Vagina (tissue), 2 donors: ENCODE results near the gene WNT2B. TPM values are rescaled to one million over a fixed set of nuclear protein-coding genes. Genes with fewer than 3 reads are reported as not detected.
A peak's percentile ranks its signal among the peaks of the same experiment; 100 is the strongest.

ENCODE experiments used
- DNase-seq, 2 donors: peaks; one replicate each; pipeline ENCODE4 v3.0.0-alpha.2; 2017; ENCODE audit errors: extremely low spot score in 2 of 2
- H3K27ac ChIP-seq: fragments of 200-600 bp; sonication (generic); one replicate; pipeline ENCODE4 v1.5.1; 2019
- H3K27me3 ChIP-seq: fragments of 200-600 bp; sonication (generic); one replicate; pipeline ENCODE4 v1.5.1; 2019
- H3K36me3 ChIP-seq, 2 donors: fragments of 200-600 bp; sonication (generic); one replicate each; pipeline ENCODE4 v1.5.1; 2017 to 2019
- H3K4me1 ChIP-seq: fragments of 200-600 bp; sonication (generic); one replicate; pipeline ENCODE4 v1.5.1; 2019
- H3K4me3 ChIP-seq, 2 donors: fragments of 200-600 bp; sonication (generic); 1 replicate in 1 of 2; 2 replicates in 1 of 2; pipeline ENCODE4 v1.5.1; 2016 to 2019
- H3K9me3 ChIP-seq: fragments of 200-600 bp; sonication (generic); one replicate; pipeline ENCODE4 v1.5.1; 2019
- POLR2A ChIP-seq, 2 donors: fragments of 450-650 bp; IDR thresholded peaks; one replicate each; pipeline ENCODE4 v1.6.1; 2017; ENCODE audit warnings: antibody characterized with exemption in 2 of 2, mild to moderate bottlenecking in 2 of 2, moderate library complexity in 2 of 2
- POLR2AphosphoS5 ChIP-seq, 2 donors: sonication (generic); formaldehyde crosslinking; IDR thresholded peaks; one replicate each; pipeline ENCODE4 v1.9.0; 2017; ENCODE audit warnings: antibody characterized with exemption in 2 of 2, mild to moderate bottlenecking in 2 of 2, low read depth in 1 of 2; ENCODE audit not compliant: insufficient read depth in 1 of 2
- intact Hi-C: fragments of 100-400 bp; cut with DNase I; formaldehyde crosslinking; loops from one replicate; pipeline ENCODE4 v1.15.1; 2023
- total RNA-seq: library from RNA; depleted of rRNA; stranded (reverse); fragments of >200 nt; gene quantifications from one replicate; pipeline ENCODE4 v1.2.3, GENCODE V29; 2016
- TF ChIP-seq, protein P1 (sequence below), 3 experiments: fragments of 450-650 bp in 2 of 3; fragments of 200-600 bp in 1 of 3; sonication (generic) in 1 of 3; IDR thresholded peaks; one replicate each; pipeline ENCODE4 v1.5.1; 2017 to 2019; ENCODE audit warnings: antibody characterized with exemption in 3 of 3, mild to moderate bottlenecking in 2 of 3, moderate library complexity in 2 of 3

WNT2B gene
- total RNA-seq, 1 donor from 2014 or later: 16.0 TPM

DNA sequence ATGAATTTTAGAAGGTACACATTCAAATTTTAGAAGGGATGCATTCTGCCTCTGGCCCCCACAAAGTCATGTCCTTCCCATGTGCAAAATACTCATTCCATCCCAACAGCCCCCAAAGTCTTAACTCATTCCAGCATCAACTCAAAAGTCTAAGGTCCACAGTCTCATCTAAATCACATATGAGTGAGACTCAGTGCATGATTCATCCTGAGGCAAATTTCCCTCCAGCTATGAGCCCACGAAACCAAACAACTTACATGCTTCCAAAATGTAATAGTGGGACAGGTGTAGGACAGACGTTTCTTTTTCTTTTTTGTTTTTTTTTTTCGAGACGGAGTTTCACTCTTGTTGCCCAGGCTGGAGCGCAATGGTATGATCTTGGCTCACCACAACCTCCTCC lies 12.5 kb upstream of the WNT2B start:
- DNase-seq: no peak
- Histone ChIP-seq H3K27me3 (no peaks in the 10 kb centered on the region), H3K27ac (no peak overlapping the region), H3K9me3 (no peaks in the 10 kb centered on the region), H3K4me1 (no peaks in the 10 kb centered on the region), H3K36me3 (no peaks in the 10 kb centered on the region), H3K4me3 (no peak overlapping the region)
- intact Hi-C loops: no loop called here
- TF ChIP-seq, protein P1, sequence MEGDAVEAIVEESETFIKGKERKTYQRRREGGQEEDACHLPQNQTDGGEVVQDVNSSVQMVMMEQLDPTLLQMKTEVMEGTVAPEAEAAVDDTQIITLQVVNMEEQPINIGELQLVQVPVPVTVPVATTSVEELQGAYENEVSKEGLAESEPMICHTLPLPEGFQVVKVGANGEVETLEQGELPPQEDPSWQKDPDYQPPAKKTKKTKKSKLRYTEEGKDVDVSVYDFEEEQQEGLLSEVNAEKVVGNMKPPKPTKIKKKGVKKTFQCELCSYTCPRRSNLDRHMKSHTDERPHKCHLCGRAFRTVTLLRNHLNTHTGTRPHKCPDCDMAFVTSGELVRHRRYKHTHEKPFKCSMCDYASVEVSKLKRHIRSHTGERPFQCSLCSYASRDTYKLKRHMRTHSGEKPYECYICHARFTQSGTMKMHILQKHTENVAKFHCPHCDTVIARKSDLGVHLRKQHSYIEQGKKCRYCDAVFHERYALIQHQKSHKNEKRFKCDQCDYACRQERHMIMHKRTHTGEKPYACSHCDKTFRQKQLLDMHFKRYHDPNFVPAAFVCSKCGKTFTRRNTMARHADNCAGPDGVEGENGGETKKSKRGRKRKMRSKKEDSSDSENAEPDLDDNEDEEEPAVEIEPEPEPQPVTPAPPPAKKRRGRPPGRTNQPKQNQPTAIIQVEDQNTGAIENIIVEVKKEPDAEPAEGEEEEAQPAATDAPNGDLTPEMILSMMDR (IDR thresholded peaks at IDR 0.05): no peak
- TF ChIP-seq POLR2A (IDR thresholded peaks at IDR 0.05): no peak

DNA sequence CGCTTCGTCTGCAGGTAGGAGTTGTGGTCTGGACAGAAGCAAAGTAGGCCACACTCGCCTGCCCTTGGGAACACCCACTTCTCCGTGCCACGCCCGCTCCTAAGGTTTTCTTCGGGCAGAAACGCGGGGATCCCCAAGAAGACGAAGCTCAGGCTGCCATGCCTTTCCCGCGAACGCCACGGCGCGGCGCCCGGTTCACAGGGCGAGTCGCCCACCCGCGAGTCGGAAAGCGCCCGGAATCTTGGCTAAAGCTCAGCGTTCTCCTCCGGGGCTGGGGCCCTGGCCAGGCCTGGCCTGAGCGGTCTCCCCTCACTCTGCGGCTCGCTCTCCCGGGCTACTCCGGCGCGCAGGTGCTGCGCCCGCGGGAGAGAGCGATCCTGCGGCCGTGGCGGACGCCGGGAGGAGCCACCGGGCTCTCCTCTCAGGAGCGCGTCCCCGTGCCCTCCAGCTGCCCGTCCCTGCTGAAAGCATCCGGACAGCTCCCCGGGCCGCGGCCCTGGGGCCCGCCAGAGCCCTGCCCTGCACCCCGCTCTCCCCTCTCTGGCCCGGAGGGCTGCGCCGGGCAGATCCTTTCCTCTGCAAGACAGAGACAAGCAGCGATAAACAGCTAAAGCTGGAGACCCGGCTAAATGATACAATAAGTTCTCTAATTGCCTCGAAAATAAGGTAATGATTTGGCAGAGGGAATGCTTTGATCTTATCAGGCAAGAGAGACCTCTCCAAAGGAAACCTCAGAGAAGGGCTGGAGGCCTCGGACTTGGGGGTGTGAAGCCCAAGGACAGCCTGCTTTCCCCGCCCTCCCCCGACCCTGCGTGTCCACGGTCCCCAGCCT lies 6.7 kb upstream of the WNT2B start:
- TF ChIP-seq, protein P1 (IDR thresholded peaks at IDR 0.05): peak; percentile 2 to 65 (median 59)
- TF ChIP-seq POLR2AphosphoS5 (IDR thresholded peaks at IDR 0.05; ENCODE audit: insufficient read depth in 1 of 2, low read depth in 1 of 2) (peak; percentile 27 to 72), POLR2A (IDR thresholded peaks at IDR 0.05) (no peak)
- Histone ChIP-seq H3K4me1 (peaks cover 24% of the 10 kb centered on the region), H3K4me3 (peak overlapping the region; percentile 44 to 67), H3K36me3 (no peaks in the 10 kb centered on the region), H3K27me3 (no peaks in the 10 kb centered on the region), H3K9me3 (no peaks in the 10 kb centered on the region), H3K27ac (peak overlapping the region; percentile 75)
- DNase-seq: no peak
- intact Hi-C loops: no loop called here

DNA sequence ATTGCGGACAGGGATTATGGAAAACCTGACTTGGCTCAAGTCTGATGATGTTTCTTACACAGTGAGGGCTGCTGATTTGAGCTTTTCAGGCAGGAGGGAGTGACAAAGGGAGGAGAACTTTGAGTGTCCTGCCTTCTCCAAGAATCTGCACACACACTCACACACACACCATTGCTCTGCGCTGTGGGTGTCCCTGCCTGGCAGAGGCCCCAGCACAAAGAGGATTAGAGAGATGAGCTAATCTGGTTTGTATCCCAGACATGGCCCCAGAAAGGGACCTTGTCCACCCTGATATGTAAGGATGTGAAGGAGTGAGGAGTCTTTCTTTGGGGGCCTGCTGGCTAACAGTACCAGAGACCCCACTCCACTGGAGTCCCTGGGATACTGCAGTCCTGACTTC lies 5.9 kb upstream of the WNT2B start:
- intact Hi-C loops: no loop called here
- Histone ChIP-seq H3K4me1 (peaks cover 28% of the 10 kb centered on the region), H3K9me3 (no peaks in the 10 kb centered on the region), H3K36me3 (no peaks in the 10 kb centered on the region), H3K27me3 (no peaks in the 10 kb centered on the region), H3K27ac (peak overlapping the region; percentile 75), H3K4me3 (peak overlapping the region in 1 of 2 donors; percentile 67)
- DNase-seq: no peak
- no peak for TF ChIP-seq POLR2AphosphoS5 (IDR thresholded peaks at IDR 0.05; ENCODE audit: insufficient read depth in 1 of 2, low read depth in 1 of 2)
- TF ChIP-seq POLR2A (IDR thresholded peaks at IDR 0.05): no peak
- TF ChIP-seq, protein P1 (IDR thresholded peaks at IDR 0.05): no peak

DNA sequence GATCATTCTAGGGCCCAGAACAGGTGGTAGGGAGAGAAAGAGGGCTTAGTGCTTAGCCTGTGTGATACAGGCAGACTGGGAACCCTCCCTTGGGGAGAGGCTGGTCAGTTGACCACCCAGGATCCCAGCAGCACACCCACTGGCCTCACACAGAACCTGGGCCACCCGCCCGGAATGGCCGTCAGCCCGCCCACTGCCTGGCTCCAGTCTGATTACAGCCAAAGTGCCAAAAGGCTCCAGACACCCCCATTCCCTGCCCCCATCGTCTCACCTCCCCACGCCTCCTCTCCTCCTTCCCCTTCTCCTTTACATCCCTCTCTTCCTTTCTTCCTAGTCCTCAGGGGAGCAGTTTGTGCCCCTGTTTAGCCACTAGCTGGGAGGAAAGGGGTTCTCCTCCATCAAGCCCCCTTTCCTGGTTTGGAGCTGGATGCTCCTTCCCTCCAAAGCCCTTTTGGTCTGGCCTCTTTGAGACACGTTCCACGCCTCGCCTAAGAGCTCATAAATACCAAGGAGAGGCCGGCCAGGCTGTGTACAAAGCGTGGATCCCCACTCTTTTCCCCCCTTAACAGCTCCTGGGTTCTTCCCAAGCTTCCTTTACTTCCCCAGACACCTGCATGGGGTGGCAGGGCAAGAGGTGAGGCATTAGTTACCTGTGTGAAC lies 4.6 kb upstream of the WNT2B start:
- Histone ChIP-seq H3K4me3 (no peak overlapping the region), H3K4me1 (peaks cover 41% of the 10 kb centered on the region), H3K36me3 (no peaks in the 10 kb centered on the region), H3K27me3 (no peaks in the 10 kb centered on the region), H3K9me3 (no peaks in the 10 kb centered on the region), H3K27ac (peak overlapping the region; percentile 75)
- intact Hi-C loops: no loop called here
- DNase-seq: no peak
- TF ChIP-seq POLR2A (IDR thresholded peaks at IDR 0.05) (no peak), POLR2AphosphoS5 (IDR thresholded peaks at IDR 0.05; ENCODE audit: insufficient read depth in 1 of 2, low read depth in 1 of 2) (no peak)
- TF ChIP-seq, protein P1 (IDR thresholded peaks at IDR 0.05): no peak
